GM18505 (cell line): ENCODE measurements around the gene ADM2.

ENCODE experiments used
- ATAC-seq: cut with Tn5 transposase; IDR thresholded peaks from one replicate; pipeline ENCODE4 v1.9.1; 2021; ENCODE audit not compliant: unreplicated experiment
- POLR2A ChIP-seq: IDR thresholded peaks from 4 replicates; pipeline ENCODE4 v1.6.1; 2011; ENCODE audit warnings: borderline replicate concordance; ENCODE audit not compliant: insufficient read depth, insufficient read length; ENCODE audit errors: extremely low read depth

The ADM2 gene

GRCh38 chr22:50454556-50455075 lies 26.7 kb upstream of the ADM2 start:
- no peak for ATAC-seq
- TF ChIP-seq POLR2A: no peak

GRCh38 chr22:50455201-50455600 lies 26.1 kb upstream of the ADM2 start:
- TF ChIP-seq POLR2A: no peak
- no peak for ATAC-seq

DNA sequence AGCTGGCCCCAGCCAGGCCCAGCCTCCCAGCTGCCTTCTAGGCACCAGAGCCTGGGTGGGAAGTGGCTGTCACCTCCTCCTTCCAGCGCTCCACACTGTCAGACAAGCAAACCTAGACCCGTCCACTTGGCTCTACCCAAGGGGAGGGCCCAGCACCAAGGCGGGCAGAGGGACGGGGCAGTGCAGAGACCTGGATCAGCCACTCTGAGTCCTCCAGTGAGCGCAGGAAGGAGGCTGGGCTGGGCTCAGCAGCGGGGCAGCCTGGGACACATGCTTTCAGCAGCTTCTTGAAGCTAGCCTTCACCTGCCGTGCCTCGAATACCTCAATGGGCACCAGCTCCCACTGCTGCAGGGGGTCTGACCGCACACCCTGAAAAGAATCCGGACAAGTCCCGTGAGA lies 25.3 kb upstream of the ADM2 start:
- no peak for TF ChIP-seq POLR2A
- ATAC-seq: no peak

GRCh38 chr22:50456466-50457234 lies 24.7 kb upstream of the ADM2 start:
- no peak for TF ChIP-seq POLR2A
- ATAC-seq: no peak

- ATAC-seq: no peak
- no peak for TF ChIP-seq POLR2A
These were observed 22.3 kb upstream of the ADM2 start for GRCh38 chr22:50459016-50459415.

DNA sequence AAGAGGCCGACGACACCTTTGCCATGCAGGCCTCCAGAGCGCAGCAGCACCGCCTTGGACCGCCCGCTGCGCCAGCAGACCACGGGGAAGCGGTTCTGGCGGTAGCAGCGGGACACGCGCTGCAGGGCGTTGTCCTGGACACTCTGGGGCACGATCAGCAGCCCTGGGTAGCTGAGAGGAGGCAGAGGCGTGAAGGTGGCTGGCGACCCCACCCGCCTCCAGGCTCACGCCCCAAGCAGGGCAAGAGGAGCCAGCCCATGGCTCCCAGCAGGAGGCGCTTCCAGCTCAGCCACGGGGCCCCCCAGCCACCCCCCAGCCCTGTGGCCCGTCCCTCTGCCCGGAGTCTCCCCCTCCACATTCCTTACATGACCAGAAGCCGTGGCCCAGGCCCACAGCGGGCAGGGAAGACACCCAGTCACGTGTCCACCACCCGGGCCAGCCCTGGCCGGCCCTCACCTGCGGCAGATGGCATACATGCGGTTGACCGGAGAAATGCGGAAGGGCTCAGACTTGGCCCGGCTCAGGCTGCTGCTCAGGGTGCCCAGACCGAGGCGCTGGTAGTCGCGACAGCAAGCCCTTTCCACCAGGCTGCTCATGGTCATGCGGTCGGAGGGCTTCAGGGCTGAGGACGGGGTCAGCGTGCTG lies 21.7 kb upstream of the ADM2 start:
- TF ChIP-seq POLR2A: no peak
- no peak for ATAC-seq

DNA sequence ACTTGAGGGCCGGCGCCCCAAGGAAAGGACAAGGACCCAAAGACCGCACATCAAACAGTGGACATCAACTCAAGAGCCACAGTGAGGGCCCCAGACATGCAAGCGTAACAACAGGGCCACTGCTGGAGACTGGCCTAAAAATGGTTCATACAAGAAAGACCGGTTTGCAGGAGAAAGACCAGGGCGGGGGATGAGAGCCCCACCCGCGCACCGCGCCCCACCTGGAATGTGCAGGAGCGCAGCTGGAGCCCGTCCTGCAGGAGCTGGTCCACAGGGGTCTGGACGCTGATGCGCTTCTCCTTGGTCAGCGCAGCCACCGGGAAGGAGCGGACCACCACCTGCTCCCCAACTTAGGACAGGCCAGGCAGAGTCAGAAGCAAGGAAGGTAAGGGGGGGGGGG lies 20.4 kb upstream of the ADM2 start:
- no peak for ATAC-seq
- TF ChIP-seq POLR2A: no peak

DNA sequence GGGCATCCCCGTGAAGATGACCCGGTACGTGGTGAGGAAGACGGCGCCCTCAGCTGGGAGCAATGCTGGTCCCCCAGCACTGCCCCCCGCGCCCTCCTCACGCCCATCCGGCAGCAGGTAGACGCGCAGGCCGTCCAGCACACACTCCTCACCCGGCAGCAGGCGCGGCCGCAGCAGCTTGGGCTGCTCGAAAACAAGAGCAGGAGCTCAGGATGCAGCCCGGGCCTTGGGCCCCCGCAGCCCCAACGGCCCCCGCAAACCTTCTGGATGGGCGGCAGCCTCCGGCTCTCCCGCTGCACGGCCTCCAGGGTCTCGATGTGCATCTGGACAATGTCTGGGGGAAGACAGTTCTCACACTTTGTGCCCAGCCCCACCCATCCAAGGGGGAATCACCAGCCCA lies 19.8 kb upstream of the ADM2 start:
- ATAC-seq: no peak
- TF ChIP-seq POLR2A: no peak

DNA sequence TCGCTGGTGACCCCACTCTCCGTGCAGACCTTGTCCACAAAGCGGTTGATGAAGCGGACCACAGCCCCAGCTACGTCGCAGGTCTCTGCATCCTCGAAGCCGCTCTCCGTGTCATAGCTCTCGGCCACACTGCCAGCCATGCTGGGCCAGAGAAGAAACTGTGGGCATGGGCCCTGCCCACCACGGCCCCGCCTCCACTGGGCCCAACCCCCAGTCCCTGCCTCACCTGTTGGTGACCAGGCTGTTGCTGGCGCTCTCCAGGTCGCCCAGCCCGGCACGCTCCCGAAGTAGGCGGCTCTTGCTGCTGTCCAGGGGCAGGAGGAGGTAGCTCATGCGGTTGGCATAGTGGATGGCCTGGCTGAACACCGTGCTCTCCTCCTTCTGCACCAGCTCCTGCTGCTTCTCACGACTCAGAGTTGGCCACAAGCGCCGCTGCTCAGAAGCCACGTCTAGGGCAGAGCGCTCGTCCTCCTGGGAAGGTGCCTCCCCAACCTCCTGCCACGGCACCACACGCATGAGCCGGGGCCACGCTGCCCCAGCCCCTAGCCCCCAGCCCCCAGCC lies 19.3 kb upstream of the ADM2 start:
- ATAC-seq: no peak
- no peak for TF ChIP-seq POLR2A

DNA sequence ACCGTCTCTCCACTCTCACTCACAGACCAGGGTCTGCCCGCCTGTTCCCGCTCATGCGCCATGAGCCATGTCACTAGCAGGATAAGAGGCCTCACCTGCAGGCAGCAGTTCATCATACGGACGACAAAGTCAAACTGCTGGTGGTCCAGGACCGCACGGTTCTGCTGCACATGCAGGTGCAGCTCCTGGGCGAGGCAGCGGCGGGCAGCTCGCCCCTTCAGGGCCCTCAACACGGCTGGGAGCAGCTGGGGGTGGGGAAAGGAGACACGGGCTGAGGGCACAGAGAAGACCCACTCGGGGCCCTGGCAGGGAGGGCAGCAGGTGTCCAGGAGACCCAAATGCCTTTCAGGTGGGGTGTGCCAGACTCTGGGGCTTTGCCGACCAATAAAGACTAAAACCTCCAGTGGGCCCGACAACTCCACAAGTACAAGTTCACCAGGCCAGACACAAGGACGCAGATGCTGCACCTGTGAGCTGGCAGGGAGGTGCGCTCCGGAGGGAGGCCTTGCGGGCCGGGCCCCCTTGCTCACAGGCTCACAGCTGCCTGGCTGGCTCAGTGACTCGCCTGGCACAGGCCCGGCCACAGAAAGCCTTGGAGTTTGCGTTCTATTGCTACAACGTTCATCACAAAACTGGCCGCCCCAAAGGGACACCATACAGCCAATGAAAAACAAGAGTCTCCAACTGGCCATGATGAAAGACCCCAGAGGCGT lies 18.0 kb upstream of the ADM2 start:
- ATAC-seq: no peak
- TF ChIP-seq POLR2A: no peak

DNA sequence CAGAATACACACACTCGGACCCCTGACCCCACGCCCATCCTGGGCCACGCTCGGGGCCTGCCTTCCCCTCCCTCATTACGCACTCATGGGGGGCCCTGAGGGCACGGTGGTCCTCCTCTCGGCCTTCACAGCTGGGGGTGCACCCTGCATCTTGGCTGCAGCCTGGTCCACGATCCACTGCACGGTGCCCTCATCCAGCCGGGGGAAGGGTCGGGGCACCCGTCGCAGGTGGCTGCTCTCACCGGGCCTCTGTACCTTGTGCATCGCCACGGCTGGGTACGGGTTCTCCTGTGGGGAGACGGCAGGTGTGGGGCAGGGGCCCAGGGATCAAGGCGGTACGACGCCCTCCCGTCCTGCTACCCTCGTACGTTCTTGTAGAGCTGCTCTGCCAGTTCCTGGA lies 16.9 kb upstream of the ADM2 start:
- no peak for ATAC-seq
- TF ChIP-seq POLR2A: no peak

DNA sequence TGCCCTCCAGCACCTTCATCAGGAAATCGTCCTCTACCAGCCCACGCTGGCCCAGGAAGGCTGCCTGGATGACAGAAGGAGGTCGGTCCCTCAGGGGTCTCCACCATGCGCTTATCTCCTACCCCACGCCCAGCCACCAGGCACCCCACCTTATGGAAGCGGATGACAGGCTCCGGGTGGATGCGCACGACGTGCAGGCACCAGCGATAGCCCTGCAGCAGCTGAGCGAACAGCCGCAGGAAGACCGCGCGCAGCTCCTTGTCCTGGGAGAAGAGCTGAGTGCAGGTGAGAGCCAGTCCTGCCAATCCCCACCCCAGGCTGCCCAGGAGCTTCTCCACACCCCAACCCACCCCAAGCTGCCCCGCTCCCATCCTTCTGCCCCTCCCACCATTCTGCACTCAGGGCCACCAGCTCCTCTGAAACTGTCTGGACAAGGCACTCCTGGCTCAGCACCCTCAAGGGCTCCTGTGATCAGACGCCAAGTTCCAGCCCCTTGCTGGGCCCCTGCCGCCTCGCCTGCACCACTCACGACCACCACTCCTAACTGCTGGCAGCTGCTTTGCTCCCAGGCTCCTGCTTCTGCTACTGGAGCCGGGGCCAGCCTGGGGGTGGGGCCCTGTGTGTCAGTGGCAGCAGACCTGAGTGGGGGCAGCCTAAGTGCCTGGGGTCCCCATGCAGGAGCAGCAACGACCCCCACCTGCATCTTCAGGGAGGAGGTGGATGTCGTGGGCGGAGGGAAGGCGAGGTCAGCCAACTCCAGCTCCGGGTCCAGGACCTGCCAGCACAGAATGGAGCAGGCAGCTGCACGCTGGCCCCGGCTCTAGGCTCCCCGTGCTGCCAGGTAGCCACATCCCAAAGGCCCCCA lies 16.0 kb upstream of the ADM2 start:
- TF ChIP-seq POLR2A: no peak
- no peak for ATAC-seq

- no peak for ATAC-seq
- TF ChIP-seq POLR2A: no peak
These were observed 14.0 kb upstream of the ADM2 start for GRCh38 chr22:50467341-50467740.

GRCh38 chr22:50467773-50468440 lies 13.4 kb upstream of the ADM2 start:
- no peak for TF ChIP-seq POLR2A

More at GRCh38 chr22:50467773-50468440, 13.4 kb upstream of the ADM2 start:
- ATAC-seq: no peak
